Mucosa of gallbladder (tissue), 1 donor: Measurements from ENCODE around the gene MAPK6. TPM values are rescaled to one million over a fixed set of nuclear protein-coding genes. Genes with fewer than 3 reads are reported as not detected.
"Not testable (repeated sequence)": the region's sequence is repeated elsewhere in the genome, so short reads cannot be mapped to it uniquely, and the experiment has no call there.

ENCODE experiments used
- DNase-seq: peaks from one replicate; pipeline ENCODE4 v3.0.0-alpha.2; 2020; ENCODE audit warnings: low spot score
- total RNA-seq: library from RNA; stranded (reverse); gene quantifications from one replicate; pipeline ENCODE4 v1.2.1, GENCODE V29; 2021
- donor health status: DM: no; HTN: no; CAD: no.

The MAPK6 gene
- total RNA-seq, 1 donor from 2014 or later = 41.2 TPM

GRCh38 chr15:52080031-52080430, 61.0 kb downstream of the MAPK6 start:
- DNase-seq = no peak

GRCh38 chr15:52080706-52081392, 61.8 kb downstream of the MAPK6 start:
- no peak for DNase-seq

GRCh38 chr15:52082197-52083036, 63.4 kb downstream of the MAPK6 start:
- DNase-seq = no peak

GRCh38 chr15:52083037-52083359, 64.0 kb downstream of the MAPK6 start:
- DNase-seq = not testable (repeated sequence)

GRCh38 chr15:52083603-52084002, 64.6 kb downstream of the MAPK6 start:
- DNase-seq = no peak

- DNase-seq = no peak
Measured at GRCh38 chr15:52085299-52085698, 66.3 kb downstream of the MAPK6 start.

- no peak for DNase-seq
Measured at GRCh38 chr15:52086011-52086786, 67.2 kb downstream of the MAPK6 start.

- no peak for DNase-seq
Measured at GRCh38 chr15:52090193-52090592, 71.2 kb downstream of the MAPK6 start.

- DNase-seq = no peak
Measured at GRCh38 chr15:52093167-52093538, 74.1 kb downstream of the MAPK6 start.

GRCh38 chr15:52093539-52094510, 74.8 kb downstream of the MAPK6 start:
- no peak for DNase-seq

GRCh38 chr15:52094811-52095584, 76.0 kb downstream of the MAPK6 start:
- DNase-seq = no peak

- no peak for DNase-seq
Measured at GRCh38 chr15:52095597-52096262, 76.7 kb downstream of the MAPK6 start.

- not testable (repeated sequence) for DNase-seq
Measured at GRCh38 chr15:52096536-52096935, 77.5 kb downstream of the MAPK6 start.

GRCh38 chr15:52097180-52097579, 78.2 kb downstream of the MAPK6 start:
- DNase-seq = no peak

GRCh38 chr15:52098323-52098722, 79.3 kb downstream of the MAPK6 start:
- DNase-seq = no peak

GRCh38 chr15:52099651-52100272, 80.7 kb downstream of the MAPK6 start:
- DNase-seq = no peak

- peak; percentile 86 for DNase-seq
Measured at GRCh38 chr15:52100807-52101442, 81.9 kb downstream of the MAPK6 start.

- no peak for DNase-seq
Measured at GRCh38 chr15:52101542-52102323, 82.7 kb downstream of the MAPK6 start.
